Uterus (tissue), 4 donors: ENCODE data around the gene AMACR. TPM values are rescaled to one million over a fixed set of nuclear protein-coding genes. Genes with fewer than 3 reads are reported as not detected.

Experiments
- DNase-seq, 2 donors: peaks; one replicate each; pipeline ENCODE4 v3.0.0-alpha.2; 2019 to 2020
- H3K27ac ChIP-seq, 2 donors: fragments of 200-600 bp; sonication (generic); 1 replicate in 1 of 2; 2 replicates in 1 of 2; pipeline ENCODE4 v1.5.1; 2016 to 2018
- H3K27me3 ChIP-seq, 2 donors: fragments of 200-600 bp; sonication (generic); one replicate each; pipeline ENCODE4 v1.5.1; 2018 to 2019; ENCODE audit warnings: control low read depth in 1 of 2
- H3K36me3 ChIP-seq, 2 donors: fragments of 200-600 bp; sonication (generic); one replicate each; pipeline ENCODE4 v1.5.1; 2019; ENCODE audit warnings: control low read depth in 1 of 2
- H3K4me1 ChIP-seq, 2 donors: fragments of 200-600 bp; sonication (generic); one replicate each; pipeline ENCODE4 v1.5.1; 2018 to 2019; ENCODE audit warnings: control low read depth in 1 of 2
- H3K4me3 ChIP-seq, 2 donors: fragments of 200-600 bp; sonication (generic); 1 replicate in 1 of 2; 2 replicates in 1 of 2; pipeline ENCODE4 v1.5.1; 2018 to 2019; ENCODE audit warnings: mild to moderate bottlenecking in 1 of 2
- H3K9me3 ChIP-seq, 2 donors: fragments of 200-600 bp; sonication (generic); one replicate each; pipeline ENCODE4 v1.5.1; 2019; ENCODE audit warnings: control low read depth in 1 of 2
- CTCF ChIP-seq, 4 experiments: fragments of 200-600 bp in 2 of 4; fragments of 450-650 bp in 2 of 4; sonication (generic) in 2 of 4; IDR thresholded peaks; one replicate each; pipeline ENCODE4 v1.5.1; 2016 to 2019; ENCODE audit warnings: antibody characterized with exemption in 4 of 4, mild to moderate bottlenecking in 2 of 4, moderate library complexity in 1 of 4
- POLR2A ChIP-seq, 2 donors: fragments of 450-650 bp; IDR thresholded peaks; one replicate each; pipeline ENCODE4 v1.6.1; 2016; ENCODE audit warnings: antibody characterized with exemption in 2 of 2, mild to moderate bottlenecking in 1 of 2, moderate library complexity in 1 of 2
- intact Hi-C: fragments of 100-400 bp; cut with DNase I; formaldehyde crosslinking; loops from one replicate; pipeline ENCODE4 v1.15.1; 2023; ENCODE audit warnings: low total_unique reads
- total RNA-seq, 4 donors: library from RNA; depleted of rRNA in 3 of 4; stranded (reverse); fragments of >200 nt in 3 of 4; gene quantifications; one replicate each; pipeline versions ENCODE4 v1.1.0 to v1.2.4, GENCODE V29; 2014 to 2023
- donor health status: DM: yes; HTN: yes; CAD: no.

AMACR gene
- total RNA-seq, 4 donors from 2014 or later = 7.9 to 14.9 (median 9.0) TPM

GRCh38 chr5:33973271-33973670, 34.6 kb downstream of the AMACR start:
- DNase-seq = no peak
- H3K27ac ChIP-seq = no peak overlapping the region
- H3K9me3 ChIP-seq = no peaks in the 10 kb centered on the region
- no peak overlapping the region for H3K4me3 ChIP-seq
- TF ChIP-seq CTCF (IDR thresholded peaks at IDR 0.05) (no peak), POLR2A (IDR thresholded peaks at IDR 0.05) (no peak)
- no peaks in the 10 kb centered on the region for H3K36me3 ChIP-seq
- no peaks in the 10 kb centered on the region for H3K4me1 ChIP-seq
- H3K27me3 ChIP-seq = no peaks in the 10 kb centered on the region
- intact Hi-C loops = no loop called here

- H3K36me3 ChIP-seq = no peaks in the 10 kb centered on the region
- no peak overlapping the region for H3K27ac ChIP-seq
- no peak for DNase-seq
- H3K9me3 ChIP-seq = no peaks in the 10 kb centered on the region
- no peak overlapping the region for H3K4me3 ChIP-seq
- H3K4me1 ChIP-seq = no peaks in the 10 kb centered on the region
- intact Hi-C loops = no loop called here
- no peaks in the 10 kb centered on the region for H3K27me3 ChIP-seq
- TF ChIP-seq POLR2A (IDR thresholded peaks at IDR 0.05) (no peak), CTCF (IDR thresholded peaks at IDR 0.05) (peak; percentile 36 to 56 (median 47))
Observed at GRCh38 chr5:33969572-33970452, 38.0 kb downstream of the AMACR start.

- no peaks in the 10 kb centered on the region for H3K4me1 ChIP-seq
- no peak overlapping the region for H3K27ac ChIP-seq
- no peaks in the 10 kb centered on the region for H3K9me3 ChIP-seq
- intact Hi-C loops = no loop called here
- TF ChIP-seq CTCF (IDR thresholded peaks at IDR 0.05) = no peak
- no peak for TF ChIP-seq POLR2A (IDR thresholded peaks at IDR 0.05)
- no peak for DNase-seq
- H3K27me3 ChIP-seq = no peaks in the 10 kb centered on the region
- no peaks in the 10 kb centered on the region for H3K36me3 ChIP-seq
- no peak overlapping the region for H3K4me3 ChIP-seq
Observed at GRCh38 chr5:33968211-33969005, 39.4 kb downstream of the AMACR start.

- Histone ChIP-seq H3K27ac (no peak overlapping the region), H3K4me1 (no peaks in the 10 kb centered on the region), H3K4me3 (no peak overlapping the region), H3K27me3 (no peaks in the 10 kb centered on the region), H3K9me3 (no peaks in the 10 kb centered on the region), H3K36me3 (no peaks in the 10 kb centered on the region)
- TF ChIP-seq CTCF (IDR thresholded peaks at IDR 0.05) (no peak), POLR2A (IDR thresholded peaks at IDR 0.05) (no peak)
- intact Hi-C loops = no loop called here
- DNase-seq = no peak
Observed at GRCh38 chr5:33966805-33967204, 41.0 kb downstream of the AMACR start.
